ENCODE data around the gene PRKN. TPM values are rescaled to one million over a fixed set of nuclear protein-coding genes. Genes with fewer than 3 reads are reported as not detected.

Gene PRKN
- total RNA-seq, 1 donor from 2014 or later: 4.9 TPM

GRCh38 chr6:161796681-161797080, 930.9 kb downstream of the PRKN start:
- DNase-seq (ENCODE audit: extremely low spot score in 2 of 2): no peak
- no peak for TF ChIP-seq POLR2A (IDR thresholded peaks at IDR 0.05)
- no peak for TF ChIP-seq POLR2AphosphoS5 (IDR thresholded peaks at IDR 0.05; ENCODE audit: insufficient read depth in 1 of 2, low read depth in 1 of 2)
- no peak for TF ChIP-seq CTCF (IDR thresholded peaks at IDR 0.05)
- no peak overlapping the region for H3K27ac ChIP-seq
- H3K9me3 ChIP-seq: no peaks in the 10 kb centered on the region
- intact Hi-C loops (cut with DNase I): no loop called here
- no peaks in the 10 kb centered on the region for H3K27me3 ChIP-seq
- H3K4me3 ChIP-seq: no peak overlapping the region
- no peaks in the 10 kb centered on the region for H3K4me1 ChIP-seq
- H3K36me3 ChIP-seq: no peaks in the 10 kb centered on the region

- H3K27me3 ChIP-seq: no peaks in the 10 kb centered on the region
- no peaks in the 10 kb centered on the region for H3K36me3 ChIP-seq
- intact Hi-C loops (cut with DNase I): no loop called here
- TF ChIP-seq POLR2A (IDR thresholded peaks at IDR 0.05) (no peak), POLR2AphosphoS5 (IDR thresholded peaks at IDR 0.05; ENCODE audit: insufficient read depth in 1 of 2, low read depth in 1 of 2) (no peak), CTCF (IDR thresholded peaks at IDR 0.05) (no peak)
- H3K9me3 ChIP-seq: no peaks in the 10 kb centered on the region
- H3K27ac ChIP-seq: no peak overlapping the region
- DNase-seq (ENCODE audit: extremely low spot score in 2 of 2): no peak
- H3K4me1 ChIP-seq: no peaks in the 10 kb centered on the region
- no peak overlapping the region for H3K4me3 ChIP-seq
Measured at GRCh38 chr6:161792851-161793493, 934.6 kb downstream of the PRKN start.

- DNase-seq (ENCODE audit: extremely low spot score in 2 of 2): no peak
- H3K4me3 ChIP-seq: no peak overlapping the region
- no peak for TF ChIP-seq POLR2AphosphoS5 (IDR thresholded peaks at IDR 0.05; ENCODE audit: insufficient read depth in 1 of 2, low read depth in 1 of 2)
- TF ChIP-seq CTCF (IDR thresholded peaks at IDR 0.05): no peak
- TF ChIP-seq POLR2A (IDR thresholded peaks at IDR 0.05): no peak
- intact Hi-C loops (cut with DNase I): no loop called here
- H3K27me3 ChIP-seq: no peaks in the 10 kb centered on the region
- no peaks in the 10 kb centered on the region for H3K36me3 ChIP-seq
- no peaks in the 10 kb centered on the region for H3K4me1 ChIP-seq
- no peak overlapping the region for H3K27ac ChIP-seq
- no peaks in the 10 kb centered on the region for H3K9me3 ChIP-seq
Measured at GRCh38 chr6:161788531-161788930, 939.0 kb downstream of the PRKN start.

- Histone ChIP-seq H3K4me3 (no peak overlapping the region), H3K36me3 (no peaks in the 10 kb centered on the region), H3K4me1 (no peaks in the 10 kb centered on the region), H3K27me3 (no peaks in the 10 kb centered on the region), H3K9me3 (no peaks in the 10 kb centered on the region), H3K27ac (no peak overlapping the region)
- intact Hi-C loops (cut with DNase I): no loop called here
- no peak for TF ChIP-seq POLR2AphosphoS5 (IDR thresholded peaks at IDR 0.05; ENCODE audit: insufficient read depth in 1 of 2, low read depth in 1 of 2)
- no peak for TF ChIP-seq CTCF (IDR thresholded peaks at IDR 0.05)
- no peak for TF ChIP-seq POLR2A (IDR thresholded peaks at IDR 0.05)
- no peak for DNase-seq (ENCODE audit: extremely low spot score in 2 of 2)
Measured at GRCh38 chr6:161772176-161772575, 955.4 kb downstream of the PRKN start.

GRCh38 chr6:161761966-161762365, 965.6 kb downstream of the PRKN start:
- H3K4me1 ChIP-seq: no peaks in the 10 kb centered on the region
- no peak overlapping the region for H3K27ac ChIP-seq
- DNase-seq (ENCODE audit: extremely low spot score in 2 of 2): no peak
- no peaks in the 10 kb centered on the region for H3K9me3 ChIP-seq
- TF ChIP-seq POLR2AphosphoS5 (IDR thresholded peaks at IDR 0.05; ENCODE audit: insufficient read depth in 1 of 2, low read depth in 1 of 2) (no peak), POLR2A (IDR thresholded peaks at IDR 0.05) (no peak), CTCF (IDR thresholded peaks at IDR 0.05) (no peak)
- no peaks in the 10 kb centered on the region for H3K36me3 ChIP-seq
- no peak overlapping the region for H3K4me3 ChIP-seq
- intact Hi-C loops (cut with DNase I): loop anchor here (2.0 kb wide), 1 partner anchor 67 kb away; no protein-coding TSS in a partner anchor
- no peaks in the 10 kb centered on the region for H3K27me3 ChIP-seq
